ENCODE results near the gene PUDP. TPM values are rescaled to one million over a fixed set of nuclear protein-coding genes. Genes with fewer than 3 reads are reported as not detected.

Gene PUDP
- total and polyA plus RNA-seq, 2 experiments from 2014 or later: 4.0 to 11.6 TPM

DNA sequence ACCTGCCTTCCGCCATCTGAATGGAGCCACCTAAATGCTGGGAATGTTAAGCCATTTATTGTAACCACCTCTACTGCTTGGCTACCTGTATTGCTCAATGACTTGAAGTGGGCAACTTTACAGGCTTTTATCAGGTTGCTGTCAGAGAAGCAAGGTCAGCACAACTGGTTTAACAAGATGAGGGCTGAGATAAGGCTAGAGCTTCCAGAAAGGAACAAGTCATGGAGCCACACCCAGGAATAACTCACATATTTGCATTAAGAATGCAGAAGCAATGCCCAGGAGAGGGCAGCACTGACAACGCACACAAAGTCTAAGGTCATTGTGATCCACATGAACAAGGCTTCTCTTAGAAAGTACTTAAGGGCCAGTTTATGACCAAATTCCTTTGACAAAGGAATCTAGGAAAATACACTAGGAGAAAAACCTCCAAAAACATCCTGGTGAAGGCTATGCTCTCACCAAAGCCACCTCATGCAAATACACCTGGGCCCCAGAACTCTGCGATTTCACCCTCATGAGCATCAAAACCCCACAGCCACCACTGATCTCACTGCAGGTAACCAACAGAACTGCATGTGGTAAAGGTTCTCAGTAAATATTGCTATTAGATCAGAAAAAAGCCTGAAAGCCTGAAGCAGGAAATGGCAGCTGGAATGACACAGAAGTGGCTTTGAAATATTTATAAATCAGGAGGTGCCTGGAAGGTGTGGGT is 15.5 kb downstream of the PUDP start:
- H3K4me1 ChIP-seq (ENCODE audit: insufficient read depth): peaks cover 10% of the 10 kb centered on the region
- DNase-seq: peak; percentile 76
- H3K27me3 ChIP-seq (replicated peaks; ENCODE audit: insufficient read depth): no peaks in the 10 kb centered on the region
- no peaks in the 10 kb centered on the region for H3K36me3 ChIP-seq (ENCODE audit: low read depth)
- TF ChIP-seq EZH2phosphoT487 (IDR thresholded peaks at IDR 0.05; ENCODE audit: insufficient read depth, low read depth) (no peak), EZH2 (IDR thresholded peaks at IDR 0.05; ENCODE audit: insufficient read depth, poor library complexity, severe bottlenecking) (no peak)
- no peak overlapping the region for H3K4me2 ChIP-seq (ENCODE audit: unreplicated experiment)
- peaks cover 42% of the 10 kb centered on the region for H3K79me2 ChIP-seq (ENCODE audit: insufficient read depth)
- H4K20me1 ChIP-seq (ENCODE audit: insufficient read depth): no peaks in the 10 kb centered on the region
- H3K9me3 ChIP-seq (ENCODE audit: low read depth): no peaks in the 10 kb centered on the region
- in situ Hi-C loops (cut with MboI): loop anchor here (25.0 kb wide), 1 partner anchor 455 kb away; no protein-coding TSS in a partner anchor
- H3K9ac ChIP-seq: 0 out of 2 replicates have a peak overlapping the region, but pooled peaks have one; percentile 18
- H3F3A ChIP-seq (ENCODE audit: insufficient read depth): no peaks in the 10 kb centered on the region
- H2AFZ ChIP-seq: no peak overlapping the region
- no peak overlapping the region for H3K4me3 ChIP-seq
- WGBS, 2 experiments (ENCODE audit: low coverage in 1 of 2, low lambda C conversion rate in 2 of 2, missing lambda C conversion rate in 2 of 2): 67 to 69% methylated on average over 3 of the region's 3 CpGs
- peak overlapping the region; percentile 49; the same call in 1 of the 2 replicates for H3K27ac ChIP-seq
- H3K9me2 ChIP-seq (ENCODE audit: insufficient read depth): no peaks in the 10 kb centered on the region

GRCh38 chrX:7131621-7132020 is 16.3 kb downstream of the PUDP start:
- no peaks in the 10 kb centered on the region for H3F3A ChIP-seq (ENCODE audit: insufficient read depth)
- no peaks in the 10 kb centered on the region for H3K9me2 ChIP-seq (ENCODE audit: insufficient read depth)
- H3K27ac ChIP-seq: no peak overlapping the region
- 97 to 98% methylated on average over 10 to 13 of the region's 13 CpGs for WGBS, 2 experiments (ENCODE audit: low coverage in 1 of 2, low lambda C conversion rate in 2 of 2, missing lambda C conversion rate in 2 of 2)
- no peaks in the 10 kb centered on the region for H3K9me3 ChIP-seq (ENCODE audit: low read depth)
- H3K27me3 ChIP-seq (replicated peaks; ENCODE audit: insufficient read depth): no peaks in the 10 kb centered on the region
- no peaks in the 10 kb centered on the region for H3K36me3 ChIP-seq (ENCODE audit: low read depth)
- H2AFZ ChIP-seq: no peak overlapping the region
- no peak overlapping the region for H3K4me2 ChIP-seq (ENCODE audit: unreplicated experiment)
- TF ChIP-seq EZH2 (IDR thresholded peaks at IDR 0.05; ENCODE audit: insufficient read depth, poor library complexity, severe bottlenecking): no peak
- TF ChIP-seq EZH2phosphoT487 (IDR thresholded peaks at IDR 0.05; ENCODE audit: insufficient read depth, low read depth): no peak
- H3K79me2 ChIP-seq (ENCODE audit: insufficient read depth): peaks cover 39% of the 10 kb centered on the region
- no peak overlapping the region for H3K9ac ChIP-seq
- no peak overlapping the region for H3K4me3 ChIP-seq
- no peaks in the 10 kb centered on the region for H4K20me1 ChIP-seq (ENCODE audit: insufficient read depth)
- peaks cover 10% of the 10 kb centered on the region for H3K4me1 ChIP-seq (ENCODE audit: insufficient read depth)
- in situ Hi-C loops (cut with MboI): loop anchor here (25.0 kb wide), 1 partner anchor 456 kb away; no protein-coding TSS in a partner anchor
- DNase-seq: no peak

DNA sequence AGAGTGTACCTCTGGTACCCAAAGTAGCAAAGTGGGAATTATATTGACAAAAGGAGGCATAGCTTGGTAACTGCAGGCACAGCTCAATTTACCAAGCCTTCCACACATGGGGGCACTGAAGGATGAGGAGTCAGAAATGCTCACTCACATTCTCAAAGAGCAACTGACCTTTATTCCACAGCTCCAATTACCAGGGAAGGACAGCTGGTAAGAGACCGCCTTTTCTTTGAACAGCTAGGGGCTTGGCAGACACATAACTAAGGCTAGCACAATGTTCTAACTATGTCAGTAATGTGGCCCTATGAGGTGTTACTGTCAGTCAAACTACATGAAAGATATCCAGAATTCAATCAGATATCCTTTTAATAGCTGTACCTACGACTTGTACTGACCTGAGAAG is 20.9 kb downstream of the PUDP start:
- peaks cover under 1% of the 10 kb centered on the region; the same call in 1 of the 2 replicates for H3K4me1 ChIP-seq (ENCODE audit: insufficient read depth)
- no peaks in the 10 kb centered on the region for H3K36me3 ChIP-seq (ENCODE audit: low read depth)
- H4K20me1 ChIP-seq (ENCODE audit: insufficient read depth): no peaks in the 10 kb centered on the region
- no peak for TF ChIP-seq EZH2 (IDR thresholded peaks at IDR 0.05; ENCODE audit: insufficient read depth, poor library complexity, severe bottlenecking)
- no peak for TF ChIP-seq EZH2phosphoT487 (IDR thresholded peaks at IDR 0.05; ENCODE audit: insufficient read depth, low read depth)
- no peaks in the 10 kb centered on the region for H3K27me3 ChIP-seq (replicated peaks; ENCODE audit: insufficient read depth)
- H3K9ac ChIP-seq: no peak overlapping the region
- no peaks in the 10 kb centered on the region for H3F3A ChIP-seq (ENCODE audit: insufficient read depth)
- H3K79me2 ChIP-seq (ENCODE audit: insufficient read depth): peaks cover 43% of the 10 kb centered on the region
- H3K9me3 ChIP-seq (ENCODE audit: low read depth): no peaks in the 10 kb centered on the region
- H3K9me2 ChIP-seq (ENCODE audit: insufficient read depth): no peaks in the 10 kb centered on the region
- no peak overlapping the region for H3K4me2 ChIP-seq (ENCODE audit: unreplicated experiment)
- H2AFZ ChIP-seq: no peak overlapping the region
- no peak for DNase-seq
- no peak overlapping the region for H3K4me3 ChIP-seq
- in situ Hi-C loops (cut with MboI): loop anchor here (25.0 kb wide), 1 partner anchor 460 kb away; no protein-coding TSS in a partner anchor
- WGBS, 2 experiments (ENCODE audit: low coverage in 1 of 2, low lambda C conversion rate in 2 of 2, missing lambda C conversion rate in 2 of 2): 92 to 100% methylated on average over 1 to 2 of the region's 2 CpGs
- H3K27ac ChIP-seq: no peak overlapping the region

DNA sequence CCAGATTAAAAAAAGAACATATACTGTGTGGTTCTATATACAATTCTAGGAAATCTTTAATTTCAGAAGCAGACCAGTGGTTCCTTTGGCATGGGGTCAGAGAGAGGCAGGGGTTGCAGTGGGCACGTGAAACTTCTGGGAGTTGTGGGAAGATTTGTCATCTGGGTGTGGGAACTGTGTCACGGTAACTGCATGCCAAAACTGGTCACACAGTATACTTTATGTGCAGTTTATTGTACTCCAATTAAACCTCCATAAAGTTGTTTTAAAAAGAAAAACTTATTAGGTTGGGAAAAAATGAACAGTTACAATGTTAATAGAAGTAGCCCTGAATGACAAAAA is 27.1 kb downstream of the PUDP start:
- Histone ChIP-seq H3K9me3 (ENCODE audit: low read depth) (no peaks in the 10 kb centered on the region), H2AFZ (no peak overlapping the region), H3K27me3 (replicated peaks; ENCODE audit: insufficient read depth) (no peaks in the 10 kb centered on the region), H3K9me2 (ENCODE audit: insufficient read depth) (no peaks in the 10 kb centered on the region), H3K4me3 (no peak overlapping the region), H3K79me2 (ENCODE audit: insufficient read depth) (peaks cover 45% of the 10 kb centered on the region), H4K20me1 (ENCODE audit: insufficient read depth) (no peaks in the 10 kb centered on the region), H3K4me2 (ENCODE audit: unreplicated experiment) (no peak overlapping the region), H3K9ac (no peak overlapping the region), H3F3A (ENCODE audit: insufficient read depth) (no peaks in the 10 kb centered on the region), H3K4me1 (ENCODE audit: insufficient read depth) (no peaks in the 10 kb centered on the region), H3K27ac (no peak overlapping the region), H3K36me3 (ENCODE audit: low read depth) (no peaks in the 10 kb centered on the region)
- DNase-seq: peak; percentile 15
- 20 to 27% methylated on average over 2 of the region's 2 CpGs for WGBS, 2 experiments (ENCODE audit: low coverage in 1 of 2, low lambda C conversion rate in 2 of 2, missing lambda C conversion rate in 2 of 2)
- no peak for TF ChIP-seq EZH2 (IDR thresholded peaks at IDR 0.05; ENCODE audit: insufficient read depth, poor library complexity, severe bottlenecking)
- no peak for TF ChIP-seq EZH2phosphoT487 (IDR thresholded peaks at IDR 0.05; ENCODE audit: insufficient read depth, low read depth)
- in situ Hi-C loops (cut with MboI): no loop called here
